ENCODE data around the gene TLE3. TPM values are rescaled to one million over a fixed set of nuclear protein-coding genes. Genes with fewer than 3 reads are reported as not detected.

TLE3 gene
- total RNA-seq, 2 donors from 2014 or later = 22.4 to 29.3 TPM

- intact Hi-C loops (cut with DNase I) = no loop called here
- ATAC-seq = no peak
- DNase-seq = no peak
Measured at GRCh38 chr15:70069716-70070115, 28.0 kb downstream of the TLE3 start.

GRCh38 chr15:70068783-70069565 is 28.7 kb downstream of the TLE3 start:
- DNase-seq = no peak
- no peak for ATAC-seq
- intact Hi-C loops (cut with DNase I) = no loop called here

GRCh38 chr15:70067681-70068080 is 30.0 kb downstream of the TLE3 start:
- ATAC-seq = no peak
- DNase-seq = no peak
- intact Hi-C loops (cut with DNase I) = no loop called here

GRCh38 chr15:70067011-70067410 is 30.7 kb downstream of the TLE3 start:
- intact Hi-C loops (cut with DNase I) = no loop called here
- ATAC-seq = no peak
- DNase-seq = no peak

GRCh38 chr15:70066447-70066846 is 31.3 kb downstream of the TLE3 start:
- intact Hi-C loops (cut with DNase I) = no loop called here
- ATAC-seq (no peak), DNase-seq (no peak)

GRCh38 chr15:70066004-70066403 is 31.7 kb downstream of the TLE3 start:
- ATAC-seq (no peak), DNase-seq (no peak)
- intact Hi-C loops (cut with DNase I) = no loop called here

GRCh38 chr15:70065006-70065722 is 32.6 kb downstream of the TLE3 start:
- DNase-seq (no peak), ATAC-seq (peak in 1 of 2 donors; percentile 17)
- intact Hi-C loops (cut with DNase I) = no loop called here

- DNase-seq (no peak), ATAC-seq (no peak)
- intact Hi-C loops (cut with DNase I) = no loop called here
Measured at GRCh38 chr15:70064441-70064840, 33.3 kb downstream of the TLE3 start.

- ATAC-seq = no peak
- no peak for DNase-seq
- intact Hi-C loops (cut with DNase I) = no loop called here
Measured at GRCh38 chr15:70063980-70064379, 33.7 kb downstream of the TLE3 start.

GRCh38 chr15:70063261-70063925 is 34.3 kb downstream of the TLE3 start:
- ATAC-seq = no peak
- intact Hi-C loops (cut with DNase I) = no loop called here
- DNase-seq = no peak

- intact Hi-C loops (cut with DNase I) = no loop called here
- DNase-seq (peak; percentile 69), ATAC-seq (peak; percentile 87 to 89)
Measured at GRCh38 chr15:70062321-70062956, 35.3 kb downstream of the TLE3 start.

GRCh38 chr15:70061696-70062270 is 35.9 kb downstream of the TLE3 start:
- intact Hi-C loops (cut with DNase I) = no loop called here
- DNase-seq = no peak
- ATAC-seq = peak in 1 of 2 donors; percentile 2

- DNase-seq (peak; percentile 39), ATAC-seq (peak; percentile 12 to 28)
- intact Hi-C loops (cut with DNase I) = no loop called here
Measured at GRCh38 chr15:70060993-70061305, 36.8 kb downstream of the TLE3 start.

GRCh38 chr15:70060214-70060992 is 37.3 kb downstream of the TLE3 start:
- no peak for ATAC-seq
- DNase-seq = no peak
- intact Hi-C loops (cut with DNase I) = no loop called here

- no peak for DNase-seq
Measured at GRCh38 chr15:70059476-70060213, 38.1 kb downstream of the TLE3 start.

GRCh38 chr15:70058642-70059360 is 38.9 kb downstream of the TLE3 start:
- no peak for DNase-seq

More at GRCh38 chr15:70059476-70060213, 38.1 kb downstream of the TLE3 start:
- intact Hi-C loops (cut with DNase I) = no loop called here
- ATAC-seq = no peak

GRCh38 chr15:70057931-70058641 is 39.6 kb downstream of the TLE3 start:
- intact Hi-C loops (cut with DNase I) = no loop called here

More at GRCh38 chr15:70058642-70059360, 38.9 kb downstream of the TLE3 start:
- no peak for ATAC-seq
- intact Hi-C loops (cut with DNase I) = no loop called here

More at GRCh38 chr15:70057931-70058641, 39.6 kb downstream of the TLE3 start:
- DNase-seq (no peak), ATAC-seq (no peak)

Measured in left cardiac atrium (tissue), 4 donors.